ENCODE results near the gene LYST.

DNA sequence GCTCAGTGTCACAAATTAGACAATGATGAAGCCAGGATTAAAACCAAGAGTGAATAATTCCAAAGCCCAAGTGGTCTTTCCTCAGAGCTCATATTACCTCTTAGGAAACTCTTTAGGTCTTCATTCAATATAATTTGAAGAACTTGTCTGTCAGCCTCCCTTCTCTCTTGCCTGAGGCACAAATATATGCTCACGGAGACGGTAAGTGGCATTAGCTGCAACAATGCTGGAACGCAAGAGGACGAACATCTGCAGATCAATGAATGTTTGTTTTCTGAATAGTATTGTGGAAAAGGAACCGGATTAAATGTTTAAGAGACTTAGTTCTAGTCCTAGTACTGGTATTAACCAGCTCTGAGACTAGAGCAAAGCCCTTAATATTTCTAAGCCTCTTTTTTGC, 39.7 kb upstream of the LYST start:
- no peak for TF ChIP-seq POLR2A (IDR thresholded peaks at IDR 0.05)
- TF ChIP-seq, protein P1, sequence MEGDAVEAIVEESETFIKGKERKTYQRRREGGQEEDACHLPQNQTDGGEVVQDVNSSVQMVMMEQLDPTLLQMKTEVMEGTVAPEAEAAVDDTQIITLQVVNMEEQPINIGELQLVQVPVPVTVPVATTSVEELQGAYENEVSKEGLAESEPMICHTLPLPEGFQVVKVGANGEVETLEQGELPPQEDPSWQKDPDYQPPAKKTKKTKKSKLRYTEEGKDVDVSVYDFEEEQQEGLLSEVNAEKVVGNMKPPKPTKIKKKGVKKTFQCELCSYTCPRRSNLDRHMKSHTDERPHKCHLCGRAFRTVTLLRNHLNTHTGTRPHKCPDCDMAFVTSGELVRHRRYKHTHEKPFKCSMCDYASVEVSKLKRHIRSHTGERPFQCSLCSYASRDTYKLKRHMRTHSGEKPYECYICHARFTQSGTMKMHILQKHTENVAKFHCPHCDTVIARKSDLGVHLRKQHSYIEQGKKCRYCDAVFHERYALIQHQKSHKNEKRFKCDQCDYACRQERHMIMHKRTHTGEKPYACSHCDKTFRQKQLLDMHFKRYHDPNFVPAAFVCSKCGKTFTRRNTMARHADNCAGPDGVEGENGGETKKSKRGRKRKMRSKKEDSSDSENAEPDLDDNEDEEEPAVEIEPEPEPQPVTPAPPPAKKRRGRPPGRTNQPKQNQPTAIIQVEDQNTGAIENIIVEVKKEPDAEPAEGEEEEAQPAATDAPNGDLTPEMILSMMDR (IDR thresholded peaks at IDR 0.05): no peak
- TF ChIP-seq EP300 (IDR thresholded peaks at IDR 0.05): no peak

All from tibial nerve (tissue), 4 donors.